Stimulated activated CD8-positive, alpha-beta memory T cell treated with anti-CD3 and anti-CD28 coated beads, Interleukin-12 subunit alpha, Interleukin-12 subunit beta, amount 100 ng/mL, for 24 hours (primary cell): ENCODE results near the gene LRRC4C.
"Not testable (repeated sequence)": the region's sequence is repeated elsewhere in the genome, so short reads cannot be mapped to it uniquely, and the experiment has no call there.

ENCODE experiments used
- DNase-seq: peaks from one replicate; pipeline ENCODE4 v3.0.0-alpha.2; 2020; ENCODE audit errors: extremely low read depth

The LRRC4C gene

GRCh38 chr11:40235841-40236240, 1223.6 kb downstream of the LRRC4C start:
- no peak for DNase-seq

GRCh38 chr11:40230821-40231220, 1228.6 kb downstream of the LRRC4C start:
- no peak for DNase-seq

GRCh38 chr11:40228662-40229061, 1230.8 kb downstream of the LRRC4C start:
- no peak for DNase-seq

GRCh38 chr11:40227730-40228129, 1231.7 kb downstream of the LRRC4C start:
- DNase-seq, result no peak

- DNase-seq, result no peak
These were observed 1232.8 kb downstream of the LRRC4C start for GRCh38 chr11:40226654-40227053.

- DNase-seq, result no peak
These were observed 1235.7 kb downstream of the LRRC4C start for GRCh38 chr11:40223596-40224330.

DNA sequence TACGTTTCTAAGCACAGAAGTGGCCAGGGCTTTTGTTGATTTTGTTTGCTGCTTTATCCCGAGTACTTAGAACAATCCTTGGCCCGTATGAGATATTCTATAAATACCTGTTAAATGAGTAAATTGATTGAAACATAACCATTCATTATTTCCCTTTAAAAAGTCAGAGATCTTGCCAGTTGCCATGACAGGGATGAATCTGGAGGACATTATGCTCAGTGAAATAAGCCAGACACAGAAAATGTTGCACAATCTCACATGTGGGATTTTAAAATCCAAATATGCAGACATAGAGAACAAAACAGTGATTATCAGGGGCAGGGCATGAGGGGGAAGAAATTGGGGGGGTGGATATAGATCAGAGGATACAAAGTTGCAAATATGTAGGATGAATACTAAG, 1240.1 kb downstream of the LRRC4C start:
- no peak for DNase-seq

DNA sequence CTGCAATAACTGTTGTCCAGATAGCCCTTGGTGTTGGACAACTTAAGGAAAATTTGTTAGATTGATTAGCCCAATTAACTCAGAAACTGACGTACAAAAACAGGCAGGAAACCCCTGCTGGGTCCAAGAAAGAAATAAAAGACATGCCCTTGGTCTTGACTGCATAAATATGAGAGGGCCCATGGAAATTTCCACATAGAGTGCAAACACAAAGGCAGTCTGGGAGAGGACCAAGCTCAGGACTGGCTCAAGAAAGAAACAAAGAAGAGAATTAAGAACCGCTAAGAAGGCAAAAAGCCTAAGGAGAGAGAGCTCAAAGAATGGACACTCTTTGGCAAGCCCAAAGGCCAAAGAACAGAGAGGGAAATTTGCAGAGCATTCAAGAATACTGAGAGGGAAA, 1243.9 kb downstream of the LRRC4C start:
- DNase-seq, result no peak

DNA sequence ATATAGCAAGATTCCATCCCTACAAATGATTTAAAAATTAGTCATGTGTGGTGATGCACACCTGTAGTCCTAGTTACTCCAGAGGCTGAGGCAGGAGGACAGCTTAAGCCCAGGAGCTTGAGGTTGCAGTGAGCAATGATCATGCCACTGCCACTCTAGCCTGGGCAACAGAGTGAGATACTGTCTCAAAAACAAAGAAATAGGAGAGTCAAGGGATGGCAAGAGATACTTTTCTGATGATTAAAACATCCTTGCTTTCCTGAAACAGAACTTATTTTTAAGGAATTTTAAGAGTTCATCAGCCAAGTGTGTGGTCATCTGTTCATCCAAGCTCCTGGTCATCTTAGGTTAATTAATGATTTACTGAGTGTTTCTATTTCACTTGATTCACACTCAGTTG, 1252.0 kb downstream of the LRRC4C start:
- DNase-seq, result no peak

GRCh38 chr11:40204228-40204627, 1255.2 kb downstream of the LRRC4C start:
- DNase-seq, result no peak

- no peak for DNase-seq
These were observed 1255.8 kb downstream of the LRRC4C start for GRCh38 chr11:40203606-40204005.

DNA sequence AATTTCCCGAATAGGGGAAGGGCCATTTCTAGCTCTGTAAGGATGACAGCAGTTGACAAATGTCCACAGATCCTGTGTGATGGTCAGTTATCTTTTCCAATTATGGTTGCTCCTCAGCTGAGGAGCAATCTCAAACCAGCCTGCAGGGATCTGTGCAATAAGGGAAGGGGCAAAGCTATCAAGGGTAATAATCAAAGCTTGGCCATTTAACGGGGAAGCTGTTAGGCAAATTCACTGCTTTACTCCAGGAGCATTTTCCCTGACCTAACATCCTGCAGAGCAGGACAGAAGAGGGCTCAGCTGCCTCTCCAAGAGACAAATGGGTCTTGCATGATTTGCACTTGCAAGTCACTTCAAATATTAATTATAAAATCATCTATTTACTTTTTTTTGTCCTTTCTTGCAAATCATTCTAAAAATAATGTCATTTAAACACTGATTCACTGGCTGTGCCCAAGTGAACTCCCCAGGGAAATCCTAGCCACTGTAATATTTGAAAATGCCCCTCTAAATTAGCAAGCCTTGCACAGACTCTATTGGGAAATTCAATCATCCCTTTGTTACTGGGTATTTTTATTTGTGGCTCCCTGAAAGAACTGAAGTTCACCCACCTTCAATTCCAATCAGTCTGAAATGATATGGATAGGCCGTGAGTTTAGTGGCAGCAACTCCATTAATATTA, 1256.7 kb downstream of the LRRC4C start:
- no peak for DNase-seq

- DNase-seq, result not testable (repeated sequence)
These were observed 1266.9 kb downstream of the LRRC4C start for GRCh38 chr11:40192590-40192989.

GRCh38 chr11:40190294-40190693, 1269.2 kb downstream of the LRRC4C start:
- DNase-seq, result no peak

- DNase-seq, result no peak
These were observed 1270.6 kb downstream of the LRRC4C start for GRCh38 chr11:40188848-40189247.

- DNase-seq, result no peak
These were observed 1272.2 kb downstream of the LRRC4C start for GRCh38 chr11:40187295-40187694.

DNA sequence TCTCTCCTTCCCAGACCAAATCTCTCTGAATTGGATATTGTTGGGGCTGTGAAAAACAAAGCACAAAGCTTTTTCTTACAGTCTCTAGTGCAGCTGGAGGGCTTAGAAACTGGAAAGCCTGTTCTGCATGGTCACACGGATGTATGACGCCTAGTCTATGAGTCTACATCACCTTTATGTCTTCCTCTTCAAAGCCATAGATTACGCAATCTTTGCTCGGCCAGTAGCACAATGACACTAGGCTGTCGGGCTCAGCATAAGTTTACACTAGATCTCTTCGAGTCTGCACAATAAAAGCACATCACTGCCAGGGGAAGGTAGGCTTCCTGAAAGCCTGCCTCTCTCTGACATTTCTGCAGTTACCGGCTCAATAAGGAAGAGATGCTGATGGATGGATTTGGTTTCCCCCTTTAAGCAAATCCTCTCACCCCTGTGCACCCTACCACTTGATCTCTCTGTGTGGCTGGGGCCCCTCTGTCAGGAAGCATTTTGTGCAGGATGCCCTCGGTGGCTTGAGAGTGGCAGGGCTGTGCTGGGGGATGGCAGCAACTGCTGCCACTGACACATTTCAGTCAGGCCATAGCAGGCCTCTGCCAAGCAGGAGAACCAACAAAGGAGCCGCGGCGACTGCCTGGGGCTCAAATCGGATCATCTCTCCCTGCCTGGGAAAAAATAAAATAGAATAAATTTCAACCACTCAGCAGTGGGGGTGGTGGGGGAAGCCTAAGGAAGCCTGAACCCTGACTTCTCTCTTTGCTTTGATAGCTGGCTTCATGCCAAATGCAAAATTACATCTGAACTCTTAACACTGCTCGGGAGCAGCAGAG, 1272.8 kb downstream of the LRRC4C start:
- no peak for DNase-seq

- DNase-seq, result no peak
These were observed 1273.7 kb downstream of the LRRC4C start for GRCh38 chr11:40185793-40186192.

DNA sequence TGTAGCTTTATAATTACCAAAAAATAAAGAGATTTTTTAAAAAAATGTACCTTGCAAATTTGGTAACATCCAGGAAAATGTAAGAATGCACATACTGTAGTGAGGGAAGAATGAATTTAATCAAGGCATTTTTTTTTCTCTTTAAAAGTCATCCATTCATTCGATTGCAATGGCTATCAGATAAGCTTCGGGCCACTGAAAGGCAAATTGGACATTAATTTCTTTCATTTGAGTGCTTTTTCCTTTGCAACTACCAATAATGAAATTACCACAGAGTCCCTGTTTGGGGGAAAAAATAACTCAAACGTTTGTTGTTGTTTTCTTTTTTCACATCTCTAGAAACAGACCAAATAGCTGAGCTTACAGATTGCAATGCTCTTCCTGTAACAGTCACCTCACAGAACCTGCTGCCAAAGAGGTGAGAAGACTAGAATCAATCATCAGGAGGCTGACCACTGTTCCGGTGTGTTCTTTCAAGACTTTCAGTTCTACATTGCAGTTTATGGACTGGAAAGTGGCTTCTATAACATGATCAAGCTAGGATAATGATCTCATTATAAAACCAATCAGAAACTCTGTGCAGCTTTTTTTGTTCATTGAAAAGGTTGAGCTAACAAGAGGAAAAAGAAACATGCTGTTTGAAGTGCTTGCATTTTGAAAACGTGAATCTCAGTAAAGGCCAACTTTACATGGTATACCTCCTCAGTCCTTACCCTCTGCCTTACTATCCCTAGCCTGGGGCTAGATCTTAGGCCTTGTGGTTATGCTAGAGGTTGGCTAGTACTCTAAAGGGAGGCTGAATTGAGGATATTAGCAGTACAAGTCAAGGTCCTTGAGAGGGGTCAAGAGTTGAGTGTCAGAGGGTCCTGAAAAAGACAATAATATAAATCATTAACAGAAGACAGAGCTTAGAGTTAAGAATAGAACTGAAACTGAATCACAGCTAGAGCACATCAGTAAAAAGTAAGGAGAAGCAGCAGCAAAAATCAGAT, 1276.1 kb downstream of the LRRC4C start:
- DNase-seq, result no peak

- no peak for DNase-seq
These were observed 1279.9 kb downstream of the LRRC4C start for GRCh38 chr11:40179541-40179940.

- DNase-seq, result no peak
These were observed 1281.0 kb downstream of the LRRC4C start for GRCh38 chr11:40178470-40178869.
